K562 (cell line): ENCODE data around the gene RGN. TPM values are rescaled to one million over a fixed set of nuclear protein-coding genes. Genes with fewer than 3 reads are reported as not detected.

Experiments used
- ATF7 ChIP-seq: fragments of 450-650 bp; IDR thresholded peaks from 2 replicates; pipeline ENCODE4 v1.7.1; 2014; ENCODE audit warnings: mild to moderate bottlenecking, moderate library complexity
- DDX20 ChIP-seq: fragments of 450-650 bp; IDR thresholded peaks from 2 replicates; pipeline ENCODE4 v1.6.1; 2016; ENCODE audit warnings: missing genetic modification characterization, low read depth, mild to moderate bottlenecking, missing compliant biosample characterization, moderate library complexity
- GABPA ChIP-seq: fragments of 200-800 bp; sonication (Bioruptor generic); conservative IDR thresholded peaks from 2 replicates; pipeline ENCODE4 v1.6.1; 2016; ENCODE audit warnings: low read depth, missing genetic modification characterization, missing compliant biosample characterization
- NR2C2 ChIP-seq, 2 experiments: fragments of 200-800 bp in 1 of 2; sonication (Bioruptor generic) in 1 of 2; sonication (generic) in 1 of 2; formaldehyde crosslinking in 1 of 2; IDR thresholded peaks; 2 replicates each; pipeline versions ENCODE4 v1.6.1 to v1.8.0; 2016 to 2022; ENCODE audit warnings: mild to moderate bottlenecking in 1 of 2, missing compliant biosample characterization in 1 of 2, missing genetic modification characterization in 1 of 2, missing genetic modification reagents in 1 of 2
- PHF20 ChIP-seq: fragments of 450-650 bp; IDR thresholded peaks from 2 replicates; pipeline ENCODE4 v1.6.1; 2018; ENCODE audit not compliant: partially characterized antibody
- POLR2H ChIP-seq: IDR thresholded peaks from 2 replicates; pipeline ENCODE4 v1.6.1; 2016; ENCODE audit warnings: missing genetic modification characterization, low read depth, mild to moderate bottlenecking, control low read depth, missing compliant biosample characterization, moderate library complexity
- polyA plus RNA-seq, 8 experiments: library from polyadenylated mRNA; depleted of rRNA in 4 of 8; stranded (reverse) in 5 of 8; unstranded in 3 of 8; fragments of >200 nt; fragmentation: Nextera tagmentation in 2 of 8; fragmentation: Illumina TruSeq in 1 of 8; extraction: Ambion mirVana in 2 of 8; extraction: Trizol in 1 of 8; gene quantifications; 2 replicates each; pipeline versions ENCODE4 v1.2.1 to v1.2.3, GENCODE V29; 2011 to 2014; ENCODE audit warnings: inconsistent platforms in 1 of 8, missing spikeins in 1 of 8
- total RNA-seq, 7 experiments: library from RNA; depleted of rRNA in 6 of 7; stranded (reverse); fragments of >200 nt in 6 of 7; fragmentation: Illumina TruSeq in 2 of 7; extraction: Trizol in 2 of 7; gene quantifications; 2 replicates each; pipeline versions ENCODE4 v1.2.1 to v1.2.3, GENCODE V29; 2011 to 2021; ENCODE audit warnings: low replicate concordance in 1 of 7
- TF ChIP-seq, protein P1 (sequence below), 2 experiments: fragments of 450-650 bp; IDR thresholded peaks; 2 replicates each; pipeline ENCODE4 v1.6.1; 2016; ENCODE audit warnings: mild to moderate bottlenecking in 2 of 2, borderline replicate concordance in 1 of 2, low read depth in 1 of 2, moderate library complexity in 1 of 2
- TF ChIP-seq, protein P2 (sequence below): fragments of 450-650 bp; IDR thresholded peaks from 2 replicates; pipeline ENCODE4 v1.6.1; 2016; ENCODE audit warnings: missing biosample characterization, missing genetic modification characterization
- TF ChIP-seq, protein P3 (sequence below), 2 experiments: IDR thresholded peaks in 1 of 2; conservative IDR thresholded peaks in 1 of 2; 2 replicates each; pipeline ENCODE4 v1.6.1; 2016; ENCODE audit warnings: low read depth in 2 of 2, mild to moderate bottlenecking in 1 of 2, missing compliant biosample characterization in 1 of 2, missing genetic modification characterization in 1 of 2, moderate library complexity in 1 of 2

Gene RGN
- total and polyA plus RNA-seq, 9 of the 15 experiments (the other 6 are each of a cell fraction or from before 2014, with no cell fraction given) = not detected

DNA sequence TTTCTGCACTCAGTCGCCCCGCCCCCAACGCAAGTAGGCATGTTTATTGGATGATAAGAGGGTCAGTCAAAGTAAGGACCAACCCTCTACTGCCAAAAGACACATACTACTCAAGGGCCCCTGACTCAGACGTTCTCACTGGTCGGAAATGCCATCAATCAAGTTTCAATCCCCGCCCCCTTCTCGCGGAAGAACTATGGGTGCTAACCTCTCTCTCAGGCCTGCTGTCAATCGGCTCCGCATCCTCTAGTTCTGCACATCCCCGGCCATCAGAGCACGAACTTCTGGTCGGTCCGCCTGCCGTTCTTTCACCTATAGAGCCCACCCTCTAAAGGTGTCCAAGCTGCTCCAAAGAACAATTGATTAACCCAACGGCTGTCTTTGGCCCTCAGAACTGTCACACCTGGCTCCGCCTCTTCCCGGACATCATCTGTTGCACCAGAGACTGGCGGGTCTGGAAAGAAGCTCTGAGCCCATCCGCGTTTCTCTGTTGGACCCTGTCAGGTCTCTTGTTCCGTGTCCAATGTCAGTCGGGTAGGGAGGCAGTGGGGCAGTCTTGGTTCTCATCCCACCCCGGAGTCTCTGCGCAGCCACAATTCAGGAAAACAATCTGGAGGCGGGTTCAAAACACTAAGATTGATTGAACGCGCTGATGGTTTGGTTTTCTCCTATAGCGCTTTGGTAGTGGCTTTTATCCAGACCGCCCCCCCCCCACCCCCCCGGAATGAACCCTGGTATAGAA is 51.1 kb downstream of the RGN start (continued):
- TF ChIP-seq, protein P1, sequence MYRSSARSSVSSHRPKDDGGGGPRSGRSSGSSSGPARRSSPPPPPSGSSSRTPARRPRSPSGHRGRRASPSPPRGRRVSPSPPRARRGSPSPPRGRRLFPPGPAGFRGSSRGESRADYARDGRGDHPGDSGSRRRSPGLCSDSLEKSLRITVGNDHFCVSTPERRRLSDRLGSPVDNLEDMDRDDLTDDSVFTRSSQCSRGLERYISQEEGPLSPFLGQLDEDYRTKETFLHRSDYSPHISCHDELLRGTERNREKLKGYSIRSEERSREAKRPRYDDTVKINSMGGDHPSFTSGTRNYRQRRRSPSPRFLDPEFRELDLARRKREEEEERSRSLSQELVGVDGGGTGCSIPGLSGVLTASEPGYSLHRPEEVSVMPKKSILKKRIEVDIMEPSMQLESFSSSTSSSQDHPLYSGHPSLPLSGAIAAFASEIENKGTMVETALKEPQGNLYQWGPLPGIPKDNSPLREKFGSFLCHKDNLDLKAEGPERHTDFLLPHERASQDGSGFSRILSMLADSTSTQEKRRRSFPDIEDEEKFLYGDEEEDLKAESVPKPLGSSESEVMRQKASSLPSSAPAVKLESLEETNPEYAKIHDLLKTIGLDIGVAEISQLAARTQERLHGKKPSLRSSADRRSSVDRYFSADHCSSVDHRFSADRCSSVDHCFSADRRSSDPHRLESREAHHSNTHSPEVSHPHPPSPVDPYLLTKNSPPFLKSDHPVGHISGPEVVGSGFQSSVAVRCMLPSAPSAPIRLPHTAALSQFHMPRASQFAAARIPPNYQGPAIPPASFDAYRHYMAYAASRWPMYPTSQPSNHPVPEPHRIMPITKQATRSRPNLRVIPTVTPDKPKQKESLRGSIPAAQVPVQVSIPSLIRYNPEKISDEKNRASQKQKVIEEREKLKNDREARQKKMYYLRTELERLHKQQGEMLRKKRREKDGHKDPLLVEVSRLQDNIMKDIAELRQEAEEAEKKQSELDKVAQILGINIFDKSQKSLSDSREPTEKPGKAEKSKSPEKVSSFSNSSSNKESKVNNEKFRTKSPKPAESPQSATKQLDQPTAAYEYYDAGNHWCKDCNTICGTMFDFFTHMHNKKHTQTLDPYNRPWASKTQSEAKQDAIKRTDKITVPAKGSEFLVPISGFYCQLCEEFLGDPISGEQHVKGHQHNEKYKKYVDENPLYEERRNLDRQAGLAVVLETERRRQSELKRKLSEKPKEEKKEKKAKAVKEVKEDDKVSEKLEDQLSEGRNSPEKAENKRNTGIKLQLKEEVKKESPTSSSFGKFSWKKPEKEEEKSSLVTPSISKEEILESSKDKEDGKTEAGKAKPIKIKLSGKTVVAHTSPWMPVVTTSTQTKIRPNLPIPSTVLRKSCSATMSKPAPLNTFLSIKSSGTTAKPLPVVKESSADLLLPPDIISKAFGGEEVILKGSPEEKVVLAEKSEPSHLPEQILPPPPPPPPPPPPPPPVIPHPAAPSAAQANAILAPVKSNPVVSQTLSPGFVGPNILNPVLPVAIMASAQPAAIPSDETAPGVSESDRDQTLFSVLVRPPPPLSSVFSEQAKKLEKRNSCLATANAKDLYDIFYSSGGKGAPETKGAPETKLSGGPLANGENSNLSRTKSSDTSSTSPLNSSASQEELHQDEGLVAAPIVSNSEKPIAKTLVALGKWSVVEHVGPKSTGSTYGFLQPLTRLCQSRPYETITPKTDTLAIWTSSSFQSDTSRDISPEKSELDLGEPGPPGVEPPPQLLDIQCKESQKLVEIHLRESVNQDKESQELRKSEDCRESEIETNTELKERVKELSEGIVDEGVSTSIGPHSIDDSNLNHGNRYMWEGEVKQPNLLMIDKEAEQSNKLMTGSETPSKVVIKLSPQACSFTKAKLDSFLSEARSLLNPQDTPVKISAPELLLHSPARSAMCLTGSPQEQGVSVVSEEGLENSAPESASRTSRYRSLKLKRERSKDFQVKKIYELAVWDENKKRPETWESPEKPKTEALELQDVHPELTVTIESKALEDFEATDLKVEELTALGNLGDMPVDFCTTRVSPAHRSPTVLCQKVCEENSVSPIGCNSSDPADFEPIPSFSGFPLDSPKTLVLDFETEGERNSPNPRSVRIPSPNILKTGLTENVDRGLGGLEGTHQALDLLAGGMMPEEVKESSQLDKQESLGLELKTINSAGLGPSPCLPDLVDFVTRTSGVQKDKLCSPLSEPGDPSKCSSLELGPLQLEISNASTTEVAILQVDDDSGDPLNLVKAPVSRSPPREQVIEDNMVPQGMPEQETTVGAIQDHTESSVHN (IDR thresholded peaks at IDR 0.05; ENCODE audit: borderline replicate concordance in 1 of 2, low read depth in 1 of 2) = peak in 1 of 2 experiments; percentile 23; a peak in 1 of 4 replicates
- TF ChIP-seq NR2C2 (CRISPR knock-in tag; IDR thresholded peaks at IDR 0.05) = no peak
- TF ChIP-seq NR2C2 (tag; IDR thresholded peaks at IDR 0.05) = peak; percentile 85
- TF ChIP-seq, protein P2, sequence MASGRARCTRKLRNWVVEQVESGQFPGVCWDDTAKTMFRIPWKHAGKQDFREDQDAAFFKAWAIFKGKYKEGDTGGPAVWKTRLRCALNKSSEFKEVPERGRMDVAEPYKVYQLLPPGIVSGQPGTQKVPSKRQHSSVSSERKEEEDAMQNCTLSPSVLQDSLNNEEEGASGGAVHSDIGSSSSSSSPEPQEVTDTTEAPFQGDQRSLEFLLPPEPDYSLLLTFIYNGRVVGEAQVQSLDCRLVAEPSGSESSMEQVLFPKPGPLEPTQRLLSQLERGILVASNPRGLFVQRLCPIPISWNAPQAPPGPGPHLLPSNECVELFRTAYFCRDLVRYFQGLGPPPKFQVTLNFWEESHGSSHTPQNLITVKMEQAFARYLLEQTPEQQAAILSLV = no peak
- TF ChIP-seq ATF7 = peak; percentile 54; the same call in 1 of the 2 replicates
- TF ChIP-seq POLR2H (tag) = peak; percentile 70
- no peak for TF ChIP-seq DDX20 (tag)
- TF ChIP-seq, protein P3, sequence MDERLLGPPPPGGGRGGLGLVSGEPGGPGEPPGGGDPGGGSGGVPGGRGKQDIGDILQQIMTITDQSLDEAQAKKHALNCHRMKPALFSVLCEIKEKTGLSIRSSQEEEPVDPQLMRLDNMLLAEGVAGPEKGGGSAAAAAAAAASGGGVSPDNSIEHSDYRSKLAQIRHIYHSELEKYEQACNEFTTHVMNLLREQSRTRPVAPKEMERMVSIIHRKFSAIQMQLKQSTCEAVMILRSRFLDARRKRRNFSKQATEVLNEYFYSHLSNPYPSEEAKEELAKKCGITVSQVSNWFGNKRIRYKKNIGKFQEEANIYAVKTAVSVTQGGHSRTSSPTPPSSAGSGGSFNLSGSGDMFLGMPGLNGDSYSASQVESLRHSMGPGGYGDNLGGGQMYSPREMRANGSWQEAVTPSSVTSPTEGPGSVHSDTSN (CRISPR knock-in tag; IDR thresholded peaks at IDR 0.05; ENCODE audit: low read depth) = peak; percentile 91
- TF ChIP-seq, protein P3 (tag; conservative IDR thresholded peaks at IDR 0.05; ENCODE audit: low read depth) = peak; percentile 99
- peak; percentile 79 for TF ChIP-seq GABPA (tag)
- peak; percentile 70 for TF ChIP-seq PHF20
